ENCODE measurements around the gene ZNF385D. TPM values are rescaled to one million over a fixed set of nuclear protein-coding genes. Genes with fewer than 3 reads are reported as not detected.

Gene ZNF385D, protein sequence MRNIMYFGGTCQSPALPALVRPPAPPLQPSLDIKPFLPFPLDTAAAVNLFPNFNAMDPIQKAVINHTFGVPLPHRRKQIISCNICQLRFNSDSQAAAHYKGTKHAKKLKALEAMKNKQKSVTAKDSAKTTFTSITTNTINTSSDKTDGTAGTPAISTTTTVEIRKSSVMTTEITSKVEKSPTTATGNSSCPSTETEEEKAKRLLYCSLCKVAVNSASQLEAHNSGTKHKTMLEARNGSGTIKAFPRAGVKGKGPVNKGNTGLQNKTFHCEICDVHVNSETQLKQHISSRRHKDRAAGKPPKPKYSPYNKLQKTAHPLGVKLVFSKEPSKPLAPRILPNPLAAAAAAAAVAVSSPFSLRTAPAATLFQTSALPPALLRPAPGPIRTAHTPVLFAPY
- not detected for total RNA-seq

DNA sequence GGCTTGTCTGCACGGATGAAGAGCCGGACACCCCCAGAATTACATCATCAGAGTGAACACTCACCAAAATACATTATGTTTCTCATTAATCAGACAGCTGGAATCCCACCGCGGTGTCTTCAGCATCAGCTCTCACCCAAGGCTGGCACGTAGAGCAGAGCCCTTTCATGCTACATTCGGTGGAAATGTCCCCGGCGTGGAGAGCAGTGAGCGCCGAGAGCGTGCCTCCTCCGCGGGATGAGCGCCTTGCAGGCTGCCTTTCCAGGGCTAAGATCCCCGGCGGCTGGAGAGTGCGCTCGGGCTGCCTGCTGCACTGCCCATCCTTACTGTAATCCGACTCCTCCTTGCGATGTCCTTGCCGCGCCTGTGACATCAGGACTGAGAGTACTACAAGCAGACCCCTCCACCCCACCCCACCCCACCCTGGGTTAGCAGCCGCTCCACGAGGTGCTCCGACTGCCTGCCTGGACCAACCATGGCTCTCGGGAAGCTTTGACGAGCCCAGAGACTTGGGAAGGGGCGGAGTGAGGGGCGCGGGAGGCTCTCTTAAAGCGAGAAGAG lies at the start of gene ZNF385D:
ZNF385D (minus strand) TSS at position 380 of the 561 bp plus-strand sequence; CDS start at position 86, 294 bp downstream.
- peaks cover 3% of the 10 kb centered on the region for H3K9me3 Mint-ChIP-seq
- no peak for ATAC-seq
- no peak within 1 kb of the TSS for H3K4me3 Mint-ChIP-seq
- POLR2A ChIA-PET, result no interaction called here
- H3K27ac Mint-ChIP-seq, result no peak within 1 kb of the TSS
- intact Hi-C loops (cut with micrococcal nuclease), result no loop called here
- DNase-seq, result no peak
- no peak for TF ChIP-seq CTCF (IDR thresholded peaks at IDR 0.05)
- H3K27me3 Mint-ChIP-seq, result peaks cover 1% of the 10 kb centered on the region
- H3K4me1 Mint-ChIP-seq (ENCODE audit: low read depth), result no peaks in the 10 kb centered on the region
- CTCF ChIA-PET, result no interaction called here
- no peaks in the 10 kb centered on the region for H3K36me3 Mint-ChIP-seq (ENCODE audit: low read depth)

GRCh38 chr3:21798356-21799088 lies 47.5 kb upstream of the ZNF385D start:
- no peak for DNase-seq
- Mint-ChIP-seq H3K4me1 (ENCODE audit: low read depth) (no peaks in the 10 kb centered on the region), H3K27me3 (no peaks in the 10 kb centered on the region), H3K27ac (no peak overlapping the region), H3K36me3 (ENCODE audit: low read depth) (no peaks in the 10 kb centered on the region), H3K9me3 (peaks cover 9% of the 10 kb centered on the region), H3K4me3 (no peak overlapping the region)
- intact Hi-C loops (cut with micrococcal nuclease), result no loop called here
- no peak for ATAC-seq
- ChIA-PET CTCF (no interaction called here), POLR2A (no interaction called here)
- TF ChIP-seq CTCF (IDR thresholded peaks at IDR 0.05), result no peak

DNA sequence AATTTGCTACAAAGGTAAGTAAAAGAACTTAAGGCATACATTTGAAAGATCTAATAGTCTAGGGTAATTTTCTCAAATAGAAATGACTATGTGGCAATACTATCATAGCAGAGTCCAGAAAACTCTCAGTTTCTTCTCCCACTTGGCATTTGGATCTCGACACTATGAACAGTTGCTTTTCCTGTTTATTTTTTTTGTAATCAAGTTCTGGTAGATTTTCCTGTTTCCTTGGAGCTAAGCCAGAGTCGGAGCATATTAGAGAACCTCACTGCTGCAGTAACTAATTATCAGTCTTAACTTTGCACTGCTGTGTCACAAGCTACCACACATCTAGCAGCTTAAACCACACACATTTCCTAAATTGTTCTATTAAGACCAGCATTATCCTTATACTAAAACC lies 44.9 kb upstream of the ZNF385D start:
- Mint-ChIP-seq H3K27me3 (no peaks in the 10 kb centered on the region), H3K4me1 (ENCODE audit: low read depth) (no peaks in the 10 kb centered on the region), H3K27ac (no peak overlapping the region), H3K36me3 (ENCODE audit: low read depth) (no peaks in the 10 kb centered on the region), H3K4me3 (no peak overlapping the region), H3K9me3 (peaks cover 9% of the 10 kb centered on the region)
- ATAC-seq (no peak), DNase-seq (no peak)
- ChIA-PET CTCF (no interaction called here), POLR2A (no interaction called here)
- intact Hi-C loops (cut with micrococcal nuclease), result no loop called here
- TF ChIP-seq CTCF (IDR thresholded peaks at IDR 0.05), result no peak

GRCh38 chr3:21795152-21795837 lies 44.3 kb upstream of the ZNF385D start:
- Mint-ChIP-seq H3K4me3 (no peak overlapping the region), H3K36me3 (ENCODE audit: low read depth) (no peaks in the 10 kb centered on the region), H3K9me3 (peaks cover 9% of the 10 kb centered on the region), H3K27me3 (no peaks in the 10 kb centered on the region), H3K27ac (no peak overlapping the region), H3K4me1 (ENCODE audit: low read depth) (no peaks in the 10 kb centered on the region)
- no peak for TF ChIP-seq CTCF (IDR thresholded peaks at IDR 0.05)
- ChIA-PET POLR2A (no interaction called here), CTCF (no interaction called here)
- ATAC-seq, result no peak
- DNase-seq, result no peak
- intact Hi-C loops (cut with micrococcal nuclease), result no loop called here

All from activated CD8-positive, alpha-beta T cell treated with anti-CD3 and anti-CD28 coated beads for 36 hours (primary cell).